ENCODE results near the gene TMEM208.

DNA sequence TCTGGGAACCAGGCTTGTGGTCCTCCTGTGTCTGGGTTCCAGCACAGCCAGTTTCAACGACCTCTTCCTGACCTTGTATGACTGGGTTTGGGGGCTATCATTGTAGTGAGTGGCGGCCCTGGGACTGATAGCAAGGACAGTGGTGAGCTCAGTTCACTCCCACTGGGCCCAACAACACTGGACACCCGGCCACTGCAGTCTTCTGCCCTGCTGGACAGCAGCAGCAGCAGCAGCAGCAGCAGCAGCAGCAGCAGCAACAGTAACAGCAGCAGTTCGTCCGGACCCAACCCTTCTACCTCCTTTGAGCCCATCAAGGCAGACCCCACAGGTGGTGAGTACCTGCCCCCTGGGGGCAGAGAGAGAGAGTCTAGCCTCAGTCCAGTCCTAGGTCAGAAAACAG lies 31.3 kb upstream of the TMEM208 start:
- no peak for TF ChIP-seq POLR2A (IDR thresholded peaks at IDR 0.05)
- TF ChIP-seq, protein P1, sequence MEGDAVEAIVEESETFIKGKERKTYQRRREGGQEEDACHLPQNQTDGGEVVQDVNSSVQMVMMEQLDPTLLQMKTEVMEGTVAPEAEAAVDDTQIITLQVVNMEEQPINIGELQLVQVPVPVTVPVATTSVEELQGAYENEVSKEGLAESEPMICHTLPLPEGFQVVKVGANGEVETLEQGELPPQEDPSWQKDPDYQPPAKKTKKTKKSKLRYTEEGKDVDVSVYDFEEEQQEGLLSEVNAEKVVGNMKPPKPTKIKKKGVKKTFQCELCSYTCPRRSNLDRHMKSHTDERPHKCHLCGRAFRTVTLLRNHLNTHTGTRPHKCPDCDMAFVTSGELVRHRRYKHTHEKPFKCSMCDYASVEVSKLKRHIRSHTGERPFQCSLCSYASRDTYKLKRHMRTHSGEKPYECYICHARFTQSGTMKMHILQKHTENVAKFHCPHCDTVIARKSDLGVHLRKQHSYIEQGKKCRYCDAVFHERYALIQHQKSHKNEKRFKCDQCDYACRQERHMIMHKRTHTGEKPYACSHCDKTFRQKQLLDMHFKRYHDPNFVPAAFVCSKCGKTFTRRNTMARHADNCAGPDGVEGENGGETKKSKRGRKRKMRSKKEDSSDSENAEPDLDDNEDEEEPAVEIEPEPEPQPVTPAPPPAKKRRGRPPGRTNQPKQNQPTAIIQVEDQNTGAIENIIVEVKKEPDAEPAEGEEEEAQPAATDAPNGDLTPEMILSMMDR (IDR thresholded peaks at IDR 0.05), result no peak

Data from adrenal gland (tissue), 5 donors.